ENCODE data around the gene PTGS1. TPM values are rescaled to one million over a fixed set of nuclear protein-coding genes. Genes with fewer than 3 reads are reported as not detected.
A peak's percentile ranks its signal among the peaks of the same experiment; 100 is the strongest.
"Not testable (repeated sequence)": the region's sequence is repeated elsewhere in the genome, so short reads cannot be mapped to it uniquely, and the experiment has no call there.

PTGS1 gene
- total RNA-seq, 2 donors from 2014 or later, result 0.69 to 0.89 TPM

DNA sequence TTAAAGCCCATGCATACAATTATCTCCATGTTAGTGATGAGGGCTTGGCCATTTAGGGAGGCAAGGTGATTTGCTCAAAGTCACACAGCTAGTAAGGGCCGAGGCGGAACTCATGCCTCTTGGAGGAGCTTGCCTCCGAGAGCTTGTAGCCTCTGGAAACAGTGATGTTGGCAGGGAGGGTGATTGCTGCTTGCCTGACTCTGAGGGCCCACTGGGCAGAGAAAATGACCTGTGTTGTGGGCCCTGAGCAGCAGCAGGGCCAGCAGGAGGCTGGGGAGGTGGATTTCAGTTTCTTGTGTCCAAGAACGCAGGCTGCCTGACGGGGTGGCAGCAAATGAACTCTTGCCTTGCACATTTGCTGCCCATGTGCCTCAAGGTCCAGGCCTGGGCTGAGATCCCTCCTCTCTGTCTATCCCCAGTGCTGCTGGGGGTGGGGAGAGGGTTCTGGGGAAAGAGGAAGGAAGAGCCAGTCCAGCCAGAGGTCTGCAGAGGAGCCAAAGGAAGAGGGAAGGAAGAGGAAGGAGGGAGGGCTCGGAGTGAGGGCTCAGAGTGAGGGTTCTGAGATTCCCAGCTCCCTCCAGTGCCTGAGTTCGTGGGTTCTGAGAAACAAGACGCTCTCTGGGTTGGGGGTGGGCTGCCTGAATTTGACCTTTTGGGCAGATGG lies 16.2 kb upstream of the PTGS1 start:
- Mint-ChIP-seq H3K27me3 (peaks cover 7 to 21% of the 10 kb centered on the region in 2 donors), H3K4me3 (no peak overlapping the region), H3K4me1 (ENCODE audit: low read depth in 2 of 2) (peaks cover 0 to 2% of the 10 kb centered on the region in 2 donors), H3K9me3 (peaks cover 5% of the 10 kb centered on the region), H3K36me3 (no peaks in the 10 kb centered on the region), H3K27ac (no peak overlapping the region)
- DNase-seq (ENCODE audit: low spot score) (no peak), ATAC-seq (no peak)

GRCh38 chr9:122355336-122355875 lies 15.4 kb upstream of the PTGS1 start:
- no peak overlapping the region for H3K27ac Mint-ChIP-seq
- H3K36me3 Mint-ChIP-seq, result no peaks in the 10 kb centered on the region
- no peaks in the 10 kb centered on the region for H3K4me1 Mint-ChIP-seq (ENCODE audit: low read depth in 2 of 2)
- H3K27me3 Mint-ChIP-seq, result peaks cover 0 to 15% of the 10 kb centered on the region in 2 donors
- ATAC-seq (no peak), DNase-seq (ENCODE audit: low spot score) (no peak)
- peaks cover 5% of the 10 kb centered on the region for H3K9me3 Mint-ChIP-seq
- H3K4me3 Mint-ChIP-seq, result no peak overlapping the region

- no peak overlapping the region for H3K27ac Mint-ChIP-seq
- H3K36me3 Mint-ChIP-seq, result no peaks in the 10 kb centered on the region
- no peaks in the 10 kb centered on the region for H3K4me1 Mint-ChIP-seq (ENCODE audit: low read depth in 2 of 2)
- ATAC-seq (no peak), DNase-seq (ENCODE audit: low spot score) (no peak)
- H3K9me3 Mint-ChIP-seq, result peaks cover 5% of the 10 kb centered on the region
- no peak overlapping the region for H3K4me3 Mint-ChIP-seq
- peaks cover 0 to 12% of the 10 kb centered on the region in 2 donors for H3K27me3 Mint-ChIP-seq
Observed at GRCh38 chr9:122356627-122357026, 14.2 kb upstream of the PTGS1 start.

GRCh38 chr9:122360891-122361290 lies 9.9 kb upstream of the PTGS1 start:
- Mint-ChIP-seq H3K4me3 (no peak overlapping the region), H3K27ac (no peak overlapping the region), H3K27me3 (peaks cover 0 to 10% of the 10 kb centered on the region in 2 donors), H3K9me3 (peaks cover 5% of the 10 kb centered on the region), H3K4me1 (ENCODE audit: low read depth in 2 of 2) (no peaks in the 10 kb centered on the region), H3K36me3 (no peaks in the 10 kb centered on the region)
- ATAC-seq (peak; percentile 33 to 70), DNase-seq (ENCODE audit: low spot score) (no peak)

DNA sequence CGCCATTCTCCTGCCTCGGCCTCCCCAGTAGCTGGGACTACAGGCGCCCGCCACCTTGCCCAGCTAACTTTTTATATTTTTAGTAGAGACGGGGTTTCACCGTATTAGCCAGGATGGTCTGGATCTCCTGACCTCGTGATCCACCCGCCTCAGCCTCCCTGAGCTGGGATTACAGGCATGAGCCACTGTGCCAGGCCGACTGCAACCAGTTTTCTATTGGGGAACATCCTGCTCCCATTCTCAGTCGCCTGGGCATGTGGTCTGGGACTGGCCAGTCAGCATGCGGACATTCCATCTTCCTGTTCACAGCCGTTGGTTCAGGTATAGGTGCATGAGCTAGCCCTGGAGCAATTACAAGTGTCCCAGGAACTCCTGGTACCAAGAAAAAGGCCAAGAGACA lies 7.7 kb upstream of the PTGS1 start:
- not testable (repeated sequence) for ATAC-seq; H3K4me3 Mint-ChIP-seq; H3K9me3 Mint-ChIP-seq; H3K4me1 Mint-ChIP-seq (ENCODE audit: low read depth in 2 of 2); H3K27me3 Mint-ChIP-seq; DNase-seq (ENCODE audit: low spot score); H3K27ac Mint-ChIP-seq; H3K36me3 Mint-ChIP-seq

GRCh38 chr9:122364117-122364782 lies 6.6 kb upstream of the PTGS1 start:
- H3K4me3 Mint-ChIP-seq, result no peak overlapping the region

DNA sequence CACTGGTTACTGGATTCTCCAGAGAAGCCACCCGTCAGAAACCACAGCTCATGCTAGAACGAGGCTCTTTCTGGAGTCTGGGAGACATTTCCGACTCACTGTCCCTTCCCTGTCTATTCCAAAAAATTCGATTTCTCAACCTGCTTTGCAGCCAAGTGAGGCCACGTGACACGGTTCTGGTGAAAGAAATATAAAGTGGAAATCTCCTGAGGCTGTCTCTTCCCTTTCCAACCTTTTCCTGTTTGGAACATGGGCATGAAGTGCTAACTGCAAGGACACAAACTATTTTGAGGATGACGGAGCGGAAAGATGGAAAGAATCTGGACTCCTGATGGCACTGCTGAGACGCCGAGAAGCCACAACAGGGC lies 6.1 kb upstream of the PTGS1 start:
- DNase-seq (ENCODE audit: low spot score), result no peak
- no peaks in the 10 kb centered on the region for H3K9me3 Mint-ChIP-seq

More at GRCh38 chr9:122364117-122364782, 6.6 kb upstream of the PTGS1 start:
- no peaks in the 10 kb centered on the region for H3K4me1 Mint-ChIP-seq (ENCODE audit: low read depth in 2 of 2)
- peaks cover 0 to 1% of the 10 kb centered on the region in 2 donors for H3K27me3 Mint-ChIP-seq
- H3K36me3 Mint-ChIP-seq, result no peaks in the 10 kb centered on the region
- no peak for ATAC-seq
- no peak for DNase-seq (ENCODE audit: low spot score)
- no peak overlapping the region for H3K27ac Mint-ChIP-seq
- H3K9me3 Mint-ChIP-seq, result no peaks in the 10 kb centered on the region

DNA sequence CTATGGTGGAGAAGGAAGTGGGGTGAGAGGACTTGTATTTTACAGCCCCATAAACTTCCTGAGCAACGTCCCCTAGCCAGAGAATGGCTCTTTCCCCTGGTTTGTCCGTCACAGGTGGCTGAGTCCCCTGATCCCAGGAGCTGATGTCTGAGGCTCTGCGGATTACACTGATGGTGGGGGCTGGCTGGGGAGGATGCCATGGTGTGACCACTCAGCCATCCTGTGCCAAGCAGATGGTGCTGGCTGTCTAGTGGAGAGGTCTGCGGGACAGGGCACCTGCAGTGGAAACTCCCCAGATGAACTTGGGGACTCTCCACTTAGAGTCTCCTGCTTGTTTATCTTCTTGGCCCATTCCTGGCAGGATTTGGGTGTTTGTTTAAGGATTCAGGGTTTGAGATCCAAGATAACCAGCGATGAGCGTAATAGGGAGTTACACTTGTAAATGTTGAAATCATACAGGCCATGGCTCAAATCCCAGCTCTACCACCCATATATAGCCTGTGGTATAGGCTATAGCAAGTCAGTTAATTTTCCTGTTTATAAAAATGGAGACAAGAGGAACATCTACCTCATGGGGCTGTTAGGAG lies 4.7 kb upstream of the PTGS1 start:
- no peaks in the 10 kb centered on the region for H3K9me3 Mint-ChIP-seq
- peaks cover 6% of the 10 kb centered on the region in 2 donors for H3K4me1 Mint-ChIP-seq (ENCODE audit: low read depth in 2 of 2)
- H3K36me3 Mint-ChIP-seq, result no peaks in the 10 kb centered on the region
- DNase-seq (ENCODE audit: low spot score) (no peak), ATAC-seq (no peak)
- no peak overlapping the region for H3K27ac Mint-ChIP-seq
- no peak overlapping the region for H3K4me3 Mint-ChIP-seq
- no peaks in the 10 kb centered on the region for H3K27me3 Mint-ChIP-seq

More for the DNA sequence above, 6.1 kb upstream of the PTGS1 start:
- Mint-ChIP-seq H3K4me3 (no peak overlapping the region), H3K36me3 (no peaks in the 10 kb centered on the region), H3K4me1 (ENCODE audit: low read depth in 2 of 2) (no peaks in the 10 kb centered on the region), H3K27ac (no peak overlapping the region), H3K27me3 (no peaks in the 10 kb centered on the region)
- ATAC-seq, result no peak

DNA sequence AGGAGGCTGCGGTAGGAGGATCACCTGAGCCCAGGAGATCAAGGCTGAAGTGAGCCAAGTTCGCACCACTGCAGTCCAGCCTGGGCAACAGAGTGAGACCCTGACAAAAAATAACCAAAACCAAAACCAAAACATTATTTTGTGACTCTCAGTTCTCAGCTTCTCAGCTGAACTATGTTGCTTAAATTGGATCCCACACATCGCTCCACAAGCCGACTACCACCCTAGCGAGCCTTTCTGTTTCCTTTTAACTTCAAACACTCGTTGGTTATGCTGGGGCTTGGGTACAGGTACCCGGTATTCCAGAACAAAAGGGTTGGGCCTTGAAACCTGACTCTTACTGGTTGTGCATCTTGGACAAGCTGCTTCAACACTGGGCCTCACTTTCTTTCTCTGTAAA lies 3.8 kb upstream of the PTGS1 start:
- peaks cover 6 to 11% of the 10 kb centered on the region in 2 donors for H3K4me1 Mint-ChIP-seq (ENCODE audit: low read depth in 2 of 2)
- DNase-seq (ENCODE audit: low spot score) (no peak), ATAC-seq (no peak)
- no peaks in the 10 kb centered on the region for H3K9me3 Mint-ChIP-seq
- no peaks in the 10 kb centered on the region for H3K36me3 Mint-ChIP-seq
- peaks cover 1 to 3% of the 10 kb centered on the region in 2 donors for H3K27me3 Mint-ChIP-seq
- no peak overlapping the region for H3K4me3 Mint-ChIP-seq
- no peak overlapping the region for H3K27ac Mint-ChIP-seq

GRCh38 chr9:122367774-122368460 lies 2.9 kb upstream of the PTGS1 start:
- H3K27ac Mint-ChIP-seq, result no peak overlapping the region
- H3K4me1 Mint-ChIP-seq (ENCODE audit: low read depth in 2 of 2), result peaks cover 6 to 13% of the 10 kb centered on the region in 2 donors
- no peaks in the 10 kb centered on the region for H3K36me3 Mint-ChIP-seq
- no peak for DNase-seq (ENCODE audit: low spot score)
- ATAC-seq, result no peak
- no peak overlapping the region for H3K4me3 Mint-ChIP-seq
- H3K27me3 Mint-ChIP-seq, result peaks cover 7 to 11% of the 10 kb centered on the region in 2 donors
- H3K9me3 Mint-ChIP-seq, result no peaks in the 10 kb centered on the region

GRCh38 chr9:122368642-122369041 lies 2.2 kb upstream of the PTGS1 start:
- no peak overlapping the region for H3K27ac Mint-ChIP-seq
- H3K36me3 Mint-ChIP-seq, result no peaks in the 10 kb centered on the region
- H3K9me3 Mint-ChIP-seq, result no peaks in the 10 kb centered on the region
- ATAC-seq, result no peak
- H3K4me1 Mint-ChIP-seq (ENCODE audit: low read depth in 2 of 2), result peaks cover 6 to 13% of the 10 kb centered on the region in 2 donors
- peaks cover 9 to 12% of the 10 kb centered on the region in 2 donors for H3K27me3 Mint-ChIP-seq
- H3K4me3 Mint-ChIP-seq, result no peak overlapping the region
- no peak for DNase-seq (ENCODE audit: low spot score)

DNA sequence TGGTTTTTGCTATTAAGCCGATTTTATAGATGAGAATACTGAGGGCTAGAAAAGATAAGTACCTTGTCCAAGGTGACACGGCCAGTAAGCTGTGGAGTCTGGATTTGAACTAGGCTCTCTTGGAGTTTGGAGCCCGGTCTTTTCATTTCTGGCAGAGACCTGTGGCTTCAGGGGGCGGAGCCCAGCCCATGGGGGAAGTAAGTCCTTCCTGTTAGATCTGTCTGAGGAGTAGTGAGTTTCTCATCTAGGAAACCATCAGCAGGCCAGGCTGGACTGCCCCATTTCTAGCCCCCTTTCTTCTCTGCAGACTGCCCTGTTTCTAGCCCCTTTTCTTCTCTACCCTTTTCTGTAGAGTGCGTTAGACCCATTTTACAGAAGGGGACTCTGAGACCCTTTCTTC lies 521 bp upstream of the PTGS1 start:
- H3K9me3 Mint-ChIP-seq, result no peaks in the 10 kb centered on the region
- H3K27me3 Mint-ChIP-seq, result peaks cover 9 to 12% of the 10 kb centered on the region in 2 donors
- DNase-seq (ENCODE audit: low spot score), result no peak
- peaks cover 6 to 13% of the 10 kb centered on the region in 2 donors for H3K4me1 Mint-ChIP-seq (ENCODE audit: low read depth in 2 of 2)
- H3K36me3 Mint-ChIP-seq, result no peaks in the 10 kb centered on the region
- peak; percentile 32 to 54 for ATAC-seq
- peak overlapping the region; percentile 86 for H3K4me3 Mint-ChIP-seq
- H3K27ac Mint-ChIP-seq, result peak overlapping the region in 1 of 2 donors; percentile 72

- no peak for ATAC-seq
- Mint-ChIP-seq H3K27ac (no peak overlapping the region), H3K9me3 (no peaks in the 10 kb centered on the region), H3K4me3 (no peak overlapping the region), H3K4me1 (ENCODE audit: low read depth in 2 of 2) (peaks cover 6 to 13% of the 10 kb centered on the region in 2 donors), H3K36me3 (no peaks in the 10 kb centered on the region), H3K27me3 (peaks cover 9 to 12% of the 10 kb centered on the region in 2 donors)
- DNase-seq (ENCODE audit: low spot score), result no peak
Observed at GRCh38 chr9:122371846-122372245, 1.0 kb downstream of the PTGS1 start.

All from natural killer cell treated with Interleukin-12 subunit alpha and Interleukin-12 subunit beta and Interleukin-15 and Interleukin-18, amount 100 ng/mL, for 72 hours (primary cell).